ENCODE measurements around the gene KSR1.
"Not testable (repeated sequence)": the region's sequence is repeated elsewhere in the genome, so short reads cannot be mapped to it uniquely, and the experiment has no call there.

Gene KSR1

GRCh38 chr17:27496437-27496943, 40.2 kb downstream of the KSR1 start:
- no peak for DNase-seq

- DNase-seq = no peak
Observed at GRCh38 chr17:27496971-27497370, 40.7 kb downstream of the KSR1 start.

- DNase-seq = no peak
Observed at GRCh38 chr17:27497696-27498095, 41.4 kb downstream of the KSR1 start.

GRCh38 chr17:27498615-27499309, 42.5 kb downstream of the KSR1 start:
- no peak for DNase-seq

DNA sequence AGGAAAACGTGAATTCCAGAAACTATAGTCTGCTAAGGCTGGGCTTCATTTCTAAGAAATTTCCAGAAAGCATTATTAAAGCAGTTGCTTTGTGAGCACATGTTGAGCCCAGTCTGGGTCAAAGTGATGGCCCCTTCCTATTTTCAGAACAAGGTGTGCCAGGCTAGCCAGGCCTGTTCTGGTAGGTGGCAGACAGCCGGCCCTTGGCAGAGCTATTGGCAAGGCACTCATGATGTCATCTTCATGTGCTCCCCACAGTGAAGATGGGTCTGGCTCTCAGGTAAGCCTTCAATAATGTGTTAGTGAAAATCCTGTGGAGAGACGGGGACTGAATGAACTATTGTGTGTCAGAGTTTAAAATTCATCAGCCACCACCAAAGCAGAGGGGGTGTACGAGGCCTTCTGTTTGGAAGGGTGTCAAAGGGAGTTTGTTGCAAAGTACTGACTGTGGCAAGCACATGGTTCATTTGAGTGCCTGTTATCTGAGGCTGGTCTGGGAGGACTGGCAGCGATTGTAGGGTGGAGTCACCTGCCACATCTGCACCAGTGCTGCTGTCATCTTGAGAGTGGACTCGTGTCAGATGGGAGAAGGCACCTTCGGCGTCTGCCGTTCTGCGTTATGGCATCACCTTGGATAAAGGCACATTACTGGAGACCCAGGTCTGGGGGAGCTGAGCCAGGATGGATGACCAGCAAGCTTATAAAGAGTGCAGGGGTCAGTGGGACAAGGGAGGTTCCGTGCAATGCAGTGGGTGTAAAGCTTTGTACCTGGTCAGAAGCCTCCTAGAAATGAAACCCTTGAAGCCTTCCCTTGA, 43.4 kb downstream of the KSR1 start:
- DNase-seq = no peak

DNA sequence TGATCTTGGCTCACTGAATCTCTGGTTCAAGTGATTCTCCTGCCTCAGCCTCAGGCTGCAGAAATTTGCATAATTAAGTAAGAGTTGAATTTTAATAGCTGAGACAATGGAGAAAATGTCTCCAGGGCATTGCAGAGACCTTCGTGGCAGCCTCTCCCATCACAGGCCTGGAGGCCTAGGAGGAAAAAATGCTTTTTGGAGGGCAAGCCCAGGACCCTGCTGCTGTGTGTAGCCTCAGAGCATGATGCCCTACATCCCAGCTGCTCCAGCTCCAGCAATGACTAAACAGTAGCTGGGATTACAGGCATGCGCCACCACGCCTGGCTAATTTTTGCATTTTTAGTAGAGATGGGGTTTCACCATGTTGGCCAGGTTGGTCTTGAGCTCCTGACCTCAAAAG, 45.1 kb downstream of the KSR1 start:
- not testable (repeated sequence) for DNase-seq

- DNase-seq = no peak
Observed at GRCh38 chr17:27502526-27503324, 46.5 kb downstream of the KSR1 start.

GRCh38 chr17:27503611-27504010, 47.4 kb downstream of the KSR1 start:
- DNase-seq = no peak

DNA sequence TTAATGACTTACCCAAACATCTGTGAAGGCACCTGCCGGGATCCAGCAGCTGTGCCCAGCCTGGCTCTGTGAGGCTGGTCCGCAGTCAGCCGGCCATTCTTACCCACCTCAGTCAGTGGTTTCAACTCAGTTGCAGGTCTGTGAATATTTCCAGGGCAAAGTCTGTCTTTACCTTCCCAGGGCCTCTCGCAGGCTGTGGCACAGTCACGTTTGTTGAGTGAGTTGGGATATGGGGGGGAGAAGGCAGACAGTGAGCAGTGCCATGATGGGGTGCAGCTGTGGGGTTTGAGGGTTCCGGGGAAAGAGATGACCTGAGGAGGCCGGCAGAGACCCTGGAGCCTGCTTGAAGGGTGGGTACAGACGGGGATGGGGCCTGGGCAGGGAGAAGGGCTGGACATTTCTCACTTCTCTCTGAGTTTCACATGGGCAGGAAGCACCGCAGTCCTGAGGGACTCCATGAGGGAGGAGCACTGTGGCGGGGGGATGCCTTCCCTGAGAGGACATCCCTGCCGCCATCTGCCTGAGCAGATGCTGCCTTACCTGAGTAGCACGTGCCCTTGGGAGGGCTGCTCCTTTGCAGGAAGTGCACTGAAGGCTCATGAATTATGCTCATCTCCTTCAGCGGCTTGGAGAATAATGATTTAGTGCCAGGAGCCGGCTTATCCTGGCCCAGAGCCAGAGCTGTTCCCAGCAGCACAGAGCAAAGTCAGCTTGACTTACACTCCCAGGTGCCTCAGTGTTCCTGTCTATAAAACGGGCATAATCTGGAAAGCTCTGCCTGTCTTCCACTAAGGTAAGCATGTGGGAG, 48.1 kb downstream of the KSR1 start:
- no peak for DNase-seq

DNA sequence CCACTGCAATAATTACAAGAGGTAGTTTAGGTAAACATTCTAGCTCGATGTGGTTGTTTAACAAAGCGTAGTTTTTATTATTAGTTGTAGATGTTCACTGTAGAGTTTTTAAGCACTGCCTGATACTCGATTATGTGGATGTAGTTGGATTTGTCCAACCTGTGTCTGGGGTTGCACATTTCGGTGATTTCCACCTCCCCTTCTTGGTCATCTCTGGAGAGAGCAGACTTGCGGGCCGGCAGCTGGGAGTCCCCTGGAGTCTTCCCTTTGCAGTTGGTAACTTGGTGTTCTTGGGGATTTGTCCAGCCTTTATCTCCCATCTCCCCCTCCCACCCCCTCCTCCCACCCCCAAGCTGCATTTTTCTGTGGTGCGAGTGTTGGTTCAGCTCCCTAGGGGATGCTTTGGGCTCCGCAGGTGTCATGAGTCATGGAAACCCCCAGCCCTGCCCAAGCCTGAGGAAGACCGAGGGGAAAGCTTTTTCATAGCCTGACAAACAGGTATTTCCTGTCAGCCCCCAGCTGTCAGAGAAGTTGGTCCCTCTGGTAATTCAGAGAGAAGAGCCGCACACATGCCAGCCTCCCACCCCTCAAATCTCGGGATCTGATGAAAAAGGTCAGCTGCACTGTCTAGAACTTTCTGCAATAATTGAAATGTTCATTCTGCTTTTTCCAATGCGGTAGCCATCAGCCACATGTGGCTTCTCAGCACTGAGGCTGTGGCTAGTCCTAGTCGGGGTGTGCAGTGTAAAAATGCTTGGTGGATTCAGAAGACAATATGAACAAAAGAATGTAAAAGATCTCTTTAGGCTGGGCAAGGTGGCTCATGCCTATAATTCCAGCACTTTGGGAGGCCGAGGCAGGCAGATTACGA, 50.3 kb downstream of the KSR1 start:
- no peak for DNase-seq

DNA sequence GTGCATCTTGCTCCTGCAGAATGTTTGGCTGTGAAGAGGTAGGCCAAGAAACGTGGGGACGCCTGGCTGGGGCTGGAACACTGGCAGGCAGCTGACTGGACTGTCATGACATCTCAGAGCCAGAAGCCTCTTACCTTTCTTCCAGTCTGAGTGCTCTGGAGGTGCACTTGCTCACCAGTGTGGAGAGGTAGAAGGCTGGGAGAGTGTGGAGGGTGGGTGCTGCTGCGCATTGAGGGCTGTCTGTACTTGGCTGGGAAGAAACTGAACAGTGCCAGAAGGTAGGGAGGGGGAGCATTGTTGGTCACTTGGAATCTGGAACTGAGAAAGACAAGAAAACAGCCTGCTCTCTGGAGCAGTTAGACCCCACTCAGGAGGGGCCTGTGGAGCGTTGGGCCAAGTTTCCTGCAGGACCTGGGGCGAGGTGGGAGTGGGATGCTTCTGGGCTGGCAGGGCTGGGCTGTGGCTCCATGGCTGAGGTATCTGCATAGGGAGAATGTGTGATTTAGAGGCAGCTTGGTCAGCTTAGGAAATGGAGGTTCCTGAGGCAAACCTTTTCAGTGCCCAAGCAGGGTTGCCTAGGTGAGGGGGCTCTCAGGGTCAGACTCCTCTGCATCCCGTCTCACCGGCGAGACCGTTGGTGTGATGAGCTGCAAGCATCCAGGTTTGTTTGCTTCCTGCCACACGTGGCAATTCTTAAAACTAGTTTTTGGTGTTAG, 55.1 kb downstream of the KSR1 start:
- no peak for DNase-seq

- DNase-seq = no peak
Observed at GRCh38 chr17:27512031-27512430, 55.8 kb downstream of the KSR1 start.

GRCh38 chr17:27512511-27513346, 56.5 kb downstream of the KSR1 start:
- DNase-seq = no peak

GRCh38 chr17:27513849-27514248, 57.6 kb downstream of the KSR1 start:
- DNase-seq = no peak

GRCh38 chr17:27514595-27515413, 58.6 kb downstream of the KSR1 start:
- DNase-seq = no peak

GRCh38 chr17:27518048-27518447, 61.8 kb downstream of the KSR1 start:
- DNase-seq = no peak

GRCh38 chr17:27518545-27519521, 62.6 kb downstream of the KSR1 start:
- no peak for DNase-seq

- DNase-seq = no peak
Observed at GRCh38 chr17:27519550-27519949, 63.3 kb downstream of the KSR1 start.

Data from CD4-positive, alpha-beta T cell treated with Interleukin-17A for 4 hours (primary cell).